HCT116 (cell line): Measurements from ENCODE around the gene EFHD1. TPM values are rescaled to one million over a fixed set of nuclear protein-coding genes. Genes with fewer than 3 reads are reported as not detected.

ENCODE experiments used
- ATAC-seq: fragments of 200-7000 bp; cut with Tn5 transposase; 2 replicates; pipeline ENCODE4 v1.9.1; 2020; ENCODE audit warnings: mild to moderate bottlenecking, moderate library complexity
- BruUV-seq: library from RNA; stranded (reverse); fragments of 400-500 nt; replicated peaks from 2 replicates; lab custom pipeline; 2021; lab: Mats Ljungman, UMichigan
- CTCF ChIA-PET: fragments of 300-600 bp; sonication (Branson Sonifier 250); formaldehyde crosslinking; loops from one replicate; lab custom pipeline; 2021; ENCODE audit warnings: antibody characterized with exemption; lab: Charles Lee
- POLR2A ChIA-PET: fragments of 300-600, 350-600 bp; sonication (Branson Sonifier 250); formaldehyde crosslinking; loops from one replicate; lab custom pipeline; 2021; ENCODE audit warnings: antibody characterized with exemption; lab: Charles Lee
- RAD21 ChIA-PET, 2 experiments: fragments of 300-600 bp; sonication (Branson Sonifier 250); formaldehyde crosslinking; loops; one replicate each; lab custom pipeline; 2023; ENCODE audit warnings: low total read pairs in 2 of 2; ENCODE audit not compliant: uncharacterized antibody in 2 of 2, unreplicated experiment in 2 of 2, low non-redundant PET in 1 of 2; lab: Charles Lee
- DNase-seq: peaks from one replicate; pipeline ENCODE4 v3.0.0-alpha.2; 2010; ENCODE audit warnings: low read depth, low spot score
- H2AFZ ChIP-seq: fragments of 200-600 bp; shearing (Covaris generic), sonication (generic); 2 replicates; pipeline ENCODE4 v1.6.1; 2017; ENCODE audit warnings: low read depth, mixed run types, mixed read lengths, antibody characterized with exemption, low read length; ENCODE audit not compliant: poor library complexity, severe bottlenecking
- H3K27ac ChIP-seq: 2 replicates; pipeline ENCODE4 v1.5.1; 2012; ENCODE audit warnings: low read depth, low read length
- H3K27me3 ChIP-seq: fragments of 200-600 bp; sonication (generic); 2 replicates; pipeline ENCODE4 v1.6.1; 2016; ENCODE audit warnings: mixed run types, low read length, mixed read lengths; ENCODE audit not compliant: insufficient read depth
- H3K36me3 ChIP-seq, 2 experiments: fragments of 200-500 bp in 1 of 2; fragments of 200-600 bp in 1 of 2; sonication (Bioruptor generic) in 1 of 2; sonication (generic) in 1 of 2; 2 replicates each; pipeline versions ENCODE4 v1.5.1 to v1.6.1; 2014 to 2016; ENCODE audit warnings: low read length in 2 of 2, inconsistent platforms in 1 of 2, mixed read lengths in 1 of 2, mixed run types in 1 of 2; ENCODE audit not compliant: insufficient read depth in 2 of 2, control insufficient read depth in 1 of 2
- H3K4me1 ChIP-seq, 2 experiments: fragments of 200-600 bp in 1 of 2; sonication (generic) in 1 of 2; 2 replicates each; pipeline versions ENCODE4 v1.5.1 to v1.6.1; 2012 to 2017; ENCODE audit warnings: low read length in 2 of 2, inconsistent platforms in 1 of 2, mild to moderate bottlenecking in 1 of 2, mixed read lengths in 1 of 2, mixed run types in 1 of 2, moderate library complexity in 1 of 2; ENCODE audit not compliant: insufficient read depth in 2 of 2, control insufficient read depth in 1 of 2
- H3K4me2 ChIP-seq: fragments of 200-600 bp; sonication (generic); 2 replicates; pipeline ENCODE4 v1.6.1; 2017; ENCODE audit warnings: mixed run types, low read length, mixed read lengths
- H3K4me3 ChIP-seq, 2 experiments: fragments of 200-600 bp in 1 of 2; sonication (generic) in 1 of 2; replicated peaks in 1 of 2; 2 replicates each; pipeline ENCODE4 v1.5.1; 2011 to 2016; ENCODE audit warnings: low read length in 2 of 2, control low read depth in 1 of 2, low read depth in 1 of 2, mild to moderate bottlenecking in 1 of 2, mixed read lengths in 1 of 2, mixed run types in 1 of 2
- H3K79me2 ChIP-seq: fragments of 200-600 bp; sonication (generic); 2 replicates; pipeline ENCODE4 v1.6.1; 2017; ENCODE audit warnings: mild to moderate bottlenecking, mixed run types, low read length, moderate library complexity, mixed read lengths; ENCODE audit not compliant: insufficient read depth
- H3K9ac ChIP-seq: fragments of 200-600 bp; sonication (generic); 2 replicates; pipeline ENCODE4 v1.6.1; 2016; ENCODE audit warnings: low read length, mixed read lengths
- H3K9me2 ChIP-seq: fragments of 200-600 bp; sonication (generic), shearing (Covaris generic); 2 replicates; pipeline ENCODE4 v1.6.1; 2017; ENCODE audit warnings: mixed run types, mild to moderate bottlenecking, moderate library complexity; ENCODE audit not compliant: insufficient read depth
- H3K9me3 ChIP-seq, 2 experiments: fragments of 200-500 bp in 1 of 2; fragments of 200-600 bp in 1 of 2; sonication (Bioruptor generic) in 1 of 2; sonication (generic) in 1 of 2; 2 replicates each; pipeline ENCODE4 v1.6.1; 2014 to 2017; ENCODE audit warnings: low read length in 2 of 2, mixed read lengths in 2 of 2, inconsistent platforms in 1 of 2, low read depth in 1 of 2, mild to moderate bottlenecking in 1 of 2, mixed run types in 1 of 2, moderate library complexity in 1 of 2; ENCODE audit not compliant: control insufficient read depth in 1 of 2, insufficient read depth in 1 of 2
- H4K20me1 ChIP-seq: fragments of 200-600 bp; sonication (generic), shearing (Covaris generic); 2 replicates; pipeline ENCODE4 v1.6.1; 2017; ENCODE audit warnings: mixed run types, mild to moderate bottlenecking, moderate library complexity; ENCODE audit not compliant: insufficient read depth
- CBX3 ChIP-seq: IDR thresholded peaks from 2 replicates; pipeline ENCODE4 v1.6.1; 2012; ENCODE audit warnings: low read depth
- EZH2 ChIP-seq: fragments of 200-600 bp; sonication (generic); IDR thresholded peaks from 2 replicates; pipeline ENCODE4 v1.6.1; 2017; ENCODE audit warnings: antibody characterized with exemption, mixed run types
- FOSL1 ChIP-seq: IDR thresholded peaks from 2 replicates; pipeline ENCODE4 v1.6.1; 2012; ENCODE audit warnings: low read depth
- POLR2AphosphoS5 ChIP-seq: IDR thresholded peaks from 2 replicates; pipeline ENCODE4 v1.6.1; 2011; ENCODE audit warnings: mild to moderate bottlenecking, low read depth, low read length, moderate library complexity
- REST ChIP-seq: IDR thresholded peaks from 2 replicates; pipeline ENCODE4 v1.6.1; 2012; ENCODE audit warnings: low read depth
- YY1 ChIP-seq: IDR thresholded peaks from 2 replicates; pipeline ENCODE4 v1.6.1; 2011; ENCODE audit warnings: low read length, low read depth, moderate library complexity, mild to moderate bottlenecking; ENCODE audit not compliant: insufficient replicate concordance; ENCODE audit errors: extremely low read depth
- ZBTB33 ChIP-seq: IDR thresholded peaks from 2 replicates; pipeline ENCODE4 v1.6.1; 2011; ENCODE audit warnings: mild to moderate bottlenecking, low read length, moderate library complexity; ENCODE audit not compliant: insufficient replicate concordance; ENCODE audit errors: extremely low read depth
- intact Hi-C: fragments of 100-400 bp; cut with micrococcal nuclease; formaldehyde crosslinking; loops from 2 replicates; pipeline ENCODE4 v1.10.0; 2022
- total RNA-seq: library from RNA; stranded (reverse); gene quantifications from one replicate; pipeline ENCODE4 v1.2.1, GENCODE V29; 2021; ENCODE audit not compliant: unreplicated experiment

EFHD1 gene
- total RNA-seq, 1 experiment from 2014 or later, result 0.52 TPM

- DNase-seq (no peak), ATAC-seq (no peak)
- Histone ChIP-seq H2AFZ (no peak overlapping the region), H3K27me3 (no peaks in the 10 kb centered on the region), H3K36me3 (no peaks in the 10 kb centered on the region), H3K9me3 (no peaks in the 10 kb centered on the region), H4K20me1 (no peaks in the 10 kb centered on the region), H3K27ac (no peak overlapping the region), H3K79me2 (no peaks in the 10 kb centered on the region), H3K4me2 (no peak overlapping the region), H3K9ac (no peak overlapping the region), H3K4me1 (no peaks in the 10 kb centered on the region), H3K9me2 (no peaks in the 10 kb centered on the region), H3K4me3 (no peak overlapping the region)
- ChIA-PET POLR2A (no interaction called here), CTCF (interaction anchor here (0.7 to 1.7 kb wide), 2 partner anchors 9 to 18 kb away, joined by 4 read pairs; partner anchors contain the start of gene EFHD1), RAD21 (no interaction called here)
- BruUV-seq, result no TSS peak
- no peak for TF ChIP-seq EZH2
- intact Hi-C loops, result no loop called here
These were observed 9.3 kb upstream of the EFHD1 start for GRCh38 chr2:232623768-232624765.

- no peak overlapping the region for H3K9ac ChIP-seq
- CTCF ChIA-PET, result no interaction called here
- ATAC-seq (no peak), DNase-seq (no peak)
- POLR2A ChIA-PET, result no interaction called here
- no TSS peak for BruUV-seq
- no peak overlapping the region for H3K27ac ChIP-seq
- no peaks in the 10 kb centered on the region for H4K20me1 ChIP-seq
- RAD21 ChIA-PET, result no interaction called here
- H3K4me1 ChIP-seq, result no peaks in the 10 kb centered on the region
- H3K36me3 ChIP-seq, result no peaks in the 10 kb centered on the region
- no peak overlapping the region for H3K4me2 ChIP-seq
- no peak overlapping the region for H3K4me3 ChIP-seq
- H3K27me3 ChIP-seq, result no peaks in the 10 kb centered on the region
- H2AFZ ChIP-seq, result no peak overlapping the region
- H3K79me2 ChIP-seq, result no peaks in the 10 kb centered on the region
- no peaks in the 10 kb centered on the region for H3K9me3 ChIP-seq
- intact Hi-C loops, result no loop called here
- no peak for TF ChIP-seq YY1
- no peak for TF ChIP-seq EZH2
- TF ChIP-seq FOSL1, result no peak
- TF ChIP-seq CBX3, result no peak
- TF ChIP-seq REST, result no peak
- TF ChIP-seq ZBTB33, result no peak
- no peak for TF ChIP-seq POLR2AphosphoS5
- TF ChIP-seq, all 23 proteins: peak for 0
- no peaks in the 10 kb centered on the region for H3K9me2 ChIP-seq
These were observed 6.8 kb upstream of the EFHD1 start for GRCh38 chr2:232626584-232626983.
